OCI-LY7 (cell line): ENCODE results near the gene CRTC2.
A peak's percentile ranks its signal among the peaks of the same experiment; 100 is the strongest.

Experiments
- CTCF ChIP-seq: fragments of 200-600 bp; sonication (generic); conservative IDR thresholded peaks from 2 replicates; pipeline ENCODE4 v1.5.1; 2014; ENCODE audit warnings: mild to moderate bottlenecking, antibody characterized with exemption, low read length, moderate library complexity, mixed read lengths
- EZH2phosphoT487 ChIP-seq: fragments of 200-600 bp; sonication (generic); IDR thresholded peaks from 2 replicates; pipeline ENCODE4 v1.6.1; 2018; ENCODE audit warnings: low read depth, borderline replicate concordance, mild to moderate bottlenecking, mixed run types, antibody characterized with exemption, low read length, moderate library complexity, mixed read lengths

GRCh38 chr1:153929981-153930948 is 28.1 kb downstream of the CRTC2 start:
- TF ChIP-seq CTCF (0 out of 2 replicates have a peak, but pooled peaks have one; percentile 14), EZH2phosphoT487 (no peak)
